Skeletal muscle cell (primary cell): Measurements from ENCODE around the gene TIMM10B.

Experiments
- DNase-seq: peaks from one replicate; pipeline ENCODE4 v3.0.0-alpha.2; 2010; ENCODE audit warnings: low read depth
- H3K4me3 ChIP-seq: 2 replicates; pipeline ENCODE4 v1.5.1; 2011; ENCODE audit warnings: low read depth, mild to moderate bottlenecking, control low read depth, low read length, moderate library complexity

Gene TIMM10B

GRCh38 chr11:6481012-6481923 is at the start of gene TIMM10B, which contains the start of gene ARFIP2:
Gene TIMM10B, plus strand, starts transcription at chr11:6481501. Its CDS starts 16 bp downstream, at chr11:6481517.
Gene ARFIP2, minus strand, starts transcription at chr11:6481331. Its CDS starts 910 bp downstream, at chr11:6480421.
- peak within 1 kb of the TSS; percentile 80 for H3K4me3 ChIP-seq
- DNase-seq = peak; percentile 92

DNA sequence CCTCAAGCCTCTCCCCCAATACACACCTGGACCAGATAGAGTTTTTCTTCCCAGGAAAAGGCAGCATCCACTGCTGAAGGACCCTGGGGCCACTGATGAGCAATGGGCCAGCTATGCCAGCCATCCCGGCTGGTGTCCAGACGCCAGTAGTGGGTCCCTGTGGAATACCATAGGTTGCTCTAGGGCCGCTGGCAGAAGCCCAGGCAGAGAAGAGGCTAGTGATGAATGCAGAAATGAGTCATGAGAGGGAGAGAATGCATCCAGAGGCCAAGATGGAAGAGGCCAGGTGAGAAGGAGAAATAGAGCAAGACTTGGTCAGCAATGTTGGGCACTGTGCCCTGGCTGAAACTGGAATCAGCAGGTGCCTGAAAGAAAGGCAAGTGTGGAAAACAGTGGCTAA is 49.4 kb upstream of the TIMM10B start:
- no peak overlapping the region for H3K4me3 ChIP-seq
- DNase-seq = peak; percentile 66

DNA sequence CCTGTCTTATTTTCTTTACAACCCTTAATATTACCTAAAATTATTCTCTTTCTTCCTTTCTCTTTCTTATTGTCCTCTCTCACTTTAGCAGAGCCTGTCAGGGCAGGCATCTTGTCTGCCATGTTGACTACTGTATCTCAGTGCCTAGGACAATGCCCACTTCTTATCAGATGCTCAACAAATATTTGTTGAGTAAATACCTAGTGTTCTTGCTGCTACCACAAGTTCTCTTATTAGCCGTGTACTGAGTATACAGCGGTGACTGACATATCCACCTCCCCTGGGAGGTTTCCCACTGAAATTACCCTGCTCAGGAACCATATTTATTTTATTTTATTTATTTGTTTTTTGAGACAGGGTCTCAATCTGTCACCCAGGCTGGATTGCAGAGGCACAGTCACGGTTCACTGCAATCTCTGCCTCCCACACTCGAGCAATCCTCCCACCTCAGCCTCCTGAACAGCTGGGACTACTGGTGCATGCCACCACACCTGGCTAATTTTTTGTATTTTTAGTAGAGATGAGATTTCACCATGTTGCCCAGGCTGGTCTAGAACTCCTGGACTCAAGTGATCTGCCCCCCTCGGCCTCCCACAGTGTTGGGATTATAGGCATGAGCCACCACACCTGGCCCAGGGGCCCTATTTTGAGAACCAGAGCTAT is 47.2 kb upstream of the TIMM10B start:
- H3K4me3 ChIP-seq = no peak overlapping the region
- no peak for DNase-seq

GRCh38 chr11:6437423-6437822 is 43.9 kb upstream of the TIMM10B start:
- no peak overlapping the region for H3K4me3 ChIP-seq
- no peak for DNase-seq

- no peak for DNase-seq
- no peak overlapping the region for H3K4me3 ChIP-seq
Measured at GRCh38 chr11:6437993-6438392, 43.3 kb upstream of the TIMM10B start.

GRCh38 chr11:6438979-6439571 is 42.2 kb upstream of the TIMM10B start:
- H3K4me3 ChIP-seq = no peak overlapping the region
- DNase-seq = peak; percentile 9

GRCh38 chr11:6440906-6441358 is 40.4 kb upstream of the TIMM10B start, which contains the start of gene HPX:
Gene HPX, minus strand, starts transcription at chr11:6440987. Its CDS starts 24 bp downstream, at chr11:6440963.
- DNase-seq = no peak
- no peak within 1 kb of the TSS for H3K4me3 ChIP-seq

GRCh38 chr11:6442441-6442840 is 38.9 kb upstream of the TIMM10B start:
- no peak for DNase-seq
- no peak overlapping the region for H3K4me3 ChIP-seq

GRCh38 chr11:6443269-6444003 is 37.9 kb upstream of the TIMM10B start:
- peak; percentile 12 for DNase-seq
- H3K4me3 ChIP-seq = no peak overlapping the region

DNA sequence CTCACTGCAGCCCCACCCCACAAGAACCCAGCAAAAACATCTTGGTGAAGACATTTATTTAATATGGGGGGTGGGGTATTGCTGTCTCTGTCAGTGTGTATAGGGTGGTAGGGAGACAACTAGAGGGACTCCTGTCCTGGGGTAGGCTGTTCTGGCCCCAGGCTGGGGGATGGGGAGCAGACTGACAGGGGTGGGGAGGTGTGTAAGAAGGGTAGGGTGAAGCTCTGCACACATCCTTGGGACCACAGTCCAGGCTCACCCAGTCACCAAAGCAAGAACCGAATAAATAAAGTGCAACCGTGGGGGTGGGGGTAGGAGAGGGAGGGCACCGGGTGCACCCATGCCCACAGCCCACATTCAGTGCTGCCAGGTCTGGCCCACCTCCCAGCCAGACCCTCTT is 32.7 kb upstream of the TIMM10B start:
- DNase-seq = no peak
- no peak overlapping the region for H3K4me3 ChIP-seq

DNA sequence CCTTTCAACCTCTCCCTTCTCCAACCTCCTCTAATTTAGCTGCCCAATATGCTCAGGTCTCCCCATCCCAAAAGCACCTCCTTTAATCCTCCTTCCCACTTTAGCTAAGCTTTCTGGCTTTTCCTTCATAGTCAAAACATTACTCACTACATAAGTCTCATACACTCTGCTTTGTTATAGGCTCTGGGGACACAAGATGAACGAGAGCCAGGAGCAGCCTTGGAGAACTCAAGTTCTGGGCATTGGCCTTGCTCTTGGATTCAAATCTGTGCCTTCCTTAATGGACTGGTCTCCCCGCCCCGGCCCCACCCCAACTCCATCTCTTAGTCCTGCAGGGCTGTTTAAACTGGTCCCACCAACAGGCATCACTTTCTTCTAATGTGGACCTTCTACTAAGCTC is 29.1 kb upstream of the TIMM10B start:
- H3K4me3 ChIP-seq = no peak overlapping the region
- DNase-seq = no peak

- no peak overlapping the region for H3K4me3 ChIP-seq
- DNase-seq = no peak
Measured at GRCh38 chr11:6453152-6453551, 28.1 kb upstream of the TIMM10B start.

GRCh38 chr11:6455070-6455469 is 26.2 kb upstream of the TIMM10B start:
- H3K4me3 ChIP-seq = no peak overlapping the region
- DNase-seq = no peak

GRCh38 chr11:6456361-6457073 is 24.8 kb upstream of the TIMM10B start:
- H3K4me3 ChIP-seq = no peak overlapping the region
- DNase-seq = no peak

- H3K4me3 ChIP-seq = no peak overlapping the region
- no peak for DNase-seq
Measured at GRCh38 chr11:6457581-6458320, 23.6 kb upstream of the TIMM10B start.

GRCh38 chr11:6458352-6459098 is 22.8 kb upstream of the TIMM10B start:
- DNase-seq = no peak
- no peak overlapping the region for H3K4me3 ChIP-seq

GRCh38 chr11:6459099-6459450 is 22.2 kb upstream of the TIMM10B start:
- DNase-seq = no peak
- H3K4me3 ChIP-seq = no peak overlapping the region
